Activated CD4-positive, alpha-beta T cell treated with anti-CD3 and anti-CD28 coated beads, Interleukin-10, Interleukin-2, amounts not matched to agents 100 ng/mL and 50 ng/mL, durations not matched to agents 16 hours and 8 hours (primary cell): ENCODE results near the gene OR2W3.

Experiments
- DNase-seq: peaks from one replicate; pipeline ENCODE4 v3.0.0-alpha.2; 2020

Gene OR2W3

GRCh38 chr1:247895163-247895637 lies at the start of gene OR2W3:
TSS of gene OR2W3 (plus strand) at chr1:247895587. CDS start at chr1:247895587, 0 bp downstream.
- DNase-seq, result no peak

- DNase-seq, result no peak
Observed at GRCh38 chr1:247845693-247846017, 49.7 kb upstream of the OR2W3 start.

GRCh38 chr1:247848346-247848745 lies 47.0 kb upstream of the OR2W3 start:
- DNase-seq, result no peak

- no peak for DNase-seq
Observed at GRCh38 chr1:247849616-247850015, 45.8 kb upstream of the OR2W3 start.

GRCh38 chr1:247854899-247855545 lies 40.4 kb upstream of the OR2W3 start:
- DNase-seq, result peak; percentile 2

GRCh38 chr1:247855911-247856310 lies 39.5 kb upstream of the OR2W3 start:
- no peak for DNase-seq

GRCh38 chr1:247857069-247857984 lies 38.1 kb upstream of the OR2W3 start, which contains the start of gene TRIM58:
TSS of gene TRIM58 (plus strand) at chr1:247857187. CDS start at chr1:247857247, 60 bp downstream.
- DNase-seq, result peak; percentile 36

- no peak for DNase-seq
Observed at GRCh38 chr1:247857985-247858619, 37.3 kb upstream of the OR2W3 start.

GRCh38 chr1:247862756-247863155 lies 32.6 kb upstream of the OR2W3 start:
- DNase-seq, result no peak

- DNase-seq, result no peak
Observed at GRCh38 chr1:247864644-247865043, 30.7 kb upstream of the OR2W3 start.

- no peak for DNase-seq
Observed at GRCh38 chr1:247865416-247865815, 30.0 kb upstream of the OR2W3 start.

- no peak for DNase-seq
Observed at GRCh38 chr1:247883346-247883745, 12.0 kb upstream of the OR2W3 start.

- DNase-seq, result no peak
Observed at GRCh38 chr1:247884797-247885413, 10.5 kb upstream of the OR2W3 start.

GRCh38 chr1:247895976-247896375 lies 589 bp downstream of the OR2W3 start:
- no peak for DNase-seq

- DNase-seq, result no peak
Observed at GRCh38 chr1:247904122-247904521, 8.7 kb downstream of the OR2W3 start.

- no peak for DNase-seq
Observed at GRCh38 chr1:247905181-247905580, 9.8 kb downstream of the OR2W3 start.

- DNase-seq, result no peak
Observed at GRCh38 chr1:247905910-247906503, 10.6 kb downstream of the OR2W3 start.

GRCh38 chr1:247906504-247907047 lies 11.2 kb downstream of the OR2W3 start:
- DNase-seq, result peak; percentile 28

- DNase-seq, result no peak
Observed at GRCh38 chr1:247908766-247909165, 13.4 kb downstream of the OR2W3 start.

GRCh38 chr1:247913786-247914185 lies 18.4 kb downstream of the OR2W3 start:
- no peak for DNase-seq

- DNase-seq, result no peak
Observed at GRCh38 chr1:247914941-247915662, 19.7 kb downstream of the OR2W3 start.

GRCh38 chr1:247919952-247920351 lies 24.6 kb downstream of the OR2W3 start, which contains the start of gene OR2T8:
TSS of gene OR2T8 (plus strand) at chr1:247920252. CDS start at chr1:247921018, 766 bp downstream.
- no peak for DNase-seq
